Renal pelvis (tissue), 12 donors: ENCODE data around the gene CLN6. TPM values are rescaled to one million over a fixed set of nuclear protein-coding genes. Genes with fewer than 3 reads are reported as not detected.

Experiments
- DNase-seq: peaks from one replicate; pipeline ENCODE4 v3.0.0-alpha.2; 2013
- long read RNA-seq, 16 experiments: transcript quantifications; one replicate each; lab custom pipeline, GENCODE V29; 2026
- polyA plus RNA-seq, 3 donors: library from polyadenylated mRNA; unstranded; fragments of 120-200 nt; gene quantifications; one replicate each; pipeline ENCODE4 v1.2.1, GENCODE V29; 2013; ENCODE audit not compliant: insufficient read length in 3 of 3

CLN6 gene
- 10 to 100 TPM; 38.9 to 51.6 (median 43.2) TPM for polyA plus RNA-seq
- long read RNA-seq, donor 1, transcript CLN6-201 (7 exons, 2,243 nt): major isoform, 7 of 17 reads
- long read RNA-seq, donor 1, partial matches to known transcripts: 6 of 17 reads
- long read RNA-seq, donor 1, other reads (novel, unspliced or antisense): 0 of 17 reads
- long read RNA-seq, donor 2, transcript CLN6-201 (7 exons, 2,243 nt): major isoform, 15 of 18 reads
- long read RNA-seq, donor 2, partial matches to known transcripts: 0 of 18 reads
- long read RNA-seq, donor 2, other reads (novel, unspliced or antisense): 0 of 18 reads
- long read RNA-seq, donor 3, transcript CLN6-201 (7 exons, 2,243 nt): major isoform, 10 of 12 reads
- long read RNA-seq, donor 3, partial matches to known transcripts: 0 of 12 reads
- long read RNA-seq, donor 3, other reads (novel, unspliced or antisense): 0 of 12 reads
- long read RNA-seq, donor 4, transcript CLN6-201 (7 exons, 2,243 nt): major isoform, 16 of 22 reads
- long read RNA-seq, donor 4, partial matches to known transcripts: 0 of 22 reads
- long read RNA-seq, donor 4, other reads (novel, unspliced or antisense): 0 of 22 reads
- long read RNA-seq, donor 5, transcript CLN6-201 (7 exons, 2,243 nt): major isoform, 9 of 13 reads
- long read RNA-seq, donor 5, partial matches to known transcripts: 0 of 13 reads
- long read RNA-seq, donor 5, other reads (novel, unspliced or antisense): 0 of 13 reads
- long read RNA-seq, donor 6, transcript CLN6-201 (7 exons, 2,243 nt): major isoform, 9 of 16 reads
- long read RNA-seq, donor 6, partial matches to known transcripts: 0 of 16 reads
- long read RNA-seq, donor 6, other reads (novel, unspliced or antisense): 0 of 16 reads
- long read RNA-seq, donor 7, transcript CLN6-212 (3 exons, 894 nt): major isoform, 12 of 24 reads
- long read RNA-seq, donor 7, transcript CLN6-201 (7 exons, 2,243 nt): minor isoform, 10 of 24 reads
- long read RNA-seq, donor 7, partial matches to known transcripts: 0 of 24 reads
- long read RNA-seq, donor 7, other reads (novel, unspliced or antisense): 0 of 24 reads
- long read RNA-seq, donor 8, partial matches to known transcripts: 0 of 6 reads
- long read RNA-seq, donor 8, other reads (novel, unspliced or antisense): 0 of 6 reads
- long read RNA-seq, donor 9, transcript CLN6-212 (3 exons, 894 nt): minor isoform, 7 of 20 reads
- long read RNA-seq, donor 9, transcript CLN6-201 (7 exons, 2,243 nt): major isoform, 10 of 20 reads
- long read RNA-seq, donor 9, partial matches to known transcripts: 0 of 20 reads
- long read RNA-seq, donor 9, other reads (novel, unspliced or antisense): 0 of 20 reads
- long read RNA-seq, donor 10, transcript CLN6-201 (7 exons, 2,243 nt): major isoform, 9 of 16 reads
- long read RNA-seq, donor 10, partial matches to known transcripts: 0 of 16 reads
- long read RNA-seq, donor 10, other reads (novel, unspliced or antisense): 0 of 16 reads
- long read RNA-seq, donor 11, transcript CLN6-201 (7 exons, 2,243 nt): major isoform, 7 of 13 reads
- long read RNA-seq, donor 11, transcript CLN6-212 (3 exons, 894 nt): minor isoform, 5 of 13 reads
- long read RNA-seq, donor 11, partial matches to known transcripts: 0 of 13 reads
- long read RNA-seq, donor 11, other reads (novel, unspliced or antisense): 0 of 13 reads
- long read RNA-seq, donor 12, transcript CLN6-224 (7 exons, 2,323 nt): minor isoform, 5 of 20 reads
- long read RNA-seq, donor 12, transcript CLN6-201 (7 exons, 2,243 nt): major isoform, 8 of 20 reads
- long read RNA-seq, donor 12, partial matches to known transcripts: 0 of 20 reads
- long read RNA-seq, donor 12, other reads (novel, unspliced or antisense): 0 of 20 reads
- long read RNA-seq, donor 13, partial matches to known transcripts: 0 of 10 reads
- long read RNA-seq, donor 13, other reads (novel, unspliced or antisense): 0 of 10 reads
- long read RNA-seq, donor 14: 0 reads
- long read RNA-seq, donor 15: 0 reads
- long read RNA-seq, donor 16, transcript CLN6-201 (7 exons, 2,243 nt): major isoform, 14 of 19 reads
- long read RNA-seq, donor 16, partial matches to known transcripts: 0 of 19 reads
- long read RNA-seq, donor 16, other reads (novel, unspliced or antisense): 0 of 19 reads

- peak; percentile 83 for DNase-seq
These were observed at the start of gene CLN6 for GRCh38 chr15:68229386-68230156. Gene CLN6, minus strand, starts transcription at chr15:68229728. Its CDS starts 144 bp downstream, at chr15:68229584.

- peak; percentile 56 for DNase-seq
These were observed 49.3 kb upstream of the CLN6 start for GRCh38 chr15:68278595-68279405.

GRCh38 chr15:68278345-68278594 is 48.7 kb upstream of the CLN6 start:
- no peak for DNase-seq

- DNase-seq: peak; percentile 90
These were observed 48.2 kb upstream of the CLN6 start, which contains the start of gene FEM1B for GRCh38 chr15:68277603-68278344. Gene FEM1B, plus strand, starts transcription at chr15:68277745. Its CDS starts 673 bp downstream, at chr15:68278418.

- peak; percentile 72 for DNase-seq
These were observed 47.6 kb upstream of the CLN6 start for GRCh38 chr15:68277131-68277602.

GRCh38 chr15:68276668-68277067 is 47.1 kb upstream of the CLN6 start:
- no peak for DNase-seq

- DNase-seq: no peak
These were observed 45.7 kb upstream of the CLN6 start for GRCh38 chr15:68275165-68275746.

GRCh38 chr15:68274201-68274848 is 44.8 kb upstream of the CLN6 start:
- no peak for DNase-seq

- no peak for DNase-seq
These were observed 43.3 kb upstream of the CLN6 start for GRCh38 chr15:68272721-68273271.

GRCh38 chr15:68271854-68272471 is 42.4 kb upstream of the CLN6 start:
- no peak for DNase-seq

GRCh38 chr15:68268405-68268804 is 38.9 kb upstream of the CLN6 start:
- DNase-seq: no peak

- no peak for DNase-seq
These were observed 36.1 kb upstream of the CLN6 start for GRCh38 chr15:68265674-68266073.

- no peak for DNase-seq
These were observed 35.6 kb upstream of the CLN6 start for GRCh38 chr15:68265081-68265480.

GRCh38 chr15:68264282-68264681 is 34.8 kb upstream of the CLN6 start:
- DNase-seq: no peak

- DNase-seq: no peak
These were observed 33.2 kb upstream of the CLN6 start for GRCh38 chr15:68262514-68263356.
